DOHH2 (cell line): ENCODE measurements around the gene BLOC1S4.

Source experiments
- H3F3A ChIP-seq: fragments of 200-600 bp; sonication (generic), shearing (Covaris generic); 2 replicates; pipeline ENCODE4 v1.6.0; 2016; ENCODE audit warnings: antibody characterized with exemption, mild to moderate bottlenecking; ENCODE audit not compliant: control insufficient read depth, insufficient read depth
- H3K27ac ChIP-seq: fragments of 200-600 bp; sonication (generic); 2 replicates; pipeline ENCODE4 v1.5.1; 2014; ENCODE audit warnings: low read depth, mild to moderate bottlenecking, low read length, moderate library complexity
- H3K27me3 ChIP-seq: fragments of 200-600 bp; sonication (generic); 2 replicates; pipeline ENCODE4 v1.6.1; 2014; ENCODE audit warnings: mild to moderate bottlenecking, low read length, mixed read lengths; ENCODE audit not compliant: control insufficient read depth
- H3K36me3 ChIP-seq: fragments of 200-600 bp; sonication (generic); 2 replicates; pipeline ENCODE4 v1.6.1; 2014; ENCODE audit warnings: mild to moderate bottlenecking, low read length, moderate library complexity, mixed read lengths; ENCODE audit not compliant: control insufficient read depth
- H3K4me1 ChIP-seq: fragments of 200-600 bp; sonication (generic); 2 replicates; pipeline ENCODE4 v1.6.1; 2014; ENCODE audit warnings: mild to moderate bottlenecking, low read length, mixed read lengths; ENCODE audit not compliant: control insufficient read depth
- H3K4me2 ChIP-seq: fragments of 200-600 bp; sonication (generic); 2 replicates; pipeline ENCODE4 v1.6.0; 2014; ENCODE audit warnings: mild to moderate bottlenecking, low read length, moderate library complexity
- H3K4me3 ChIP-seq: fragments of 200-600 bp; sonication (generic); 2 replicates; pipeline ENCODE4 v1.5.1; 2014; ENCODE audit warnings: mild to moderate bottlenecking, low read length, mixed read lengths
- H3K79me2 ChIP-seq: fragments of 200-600 bp; sonication (generic); 2 replicates; pipeline ENCODE4 v1.6.1; 2014; ENCODE audit warnings: mild to moderate bottlenecking, low read length, mixed read lengths; ENCODE audit not compliant: control insufficient read depth
- H3K9me2 ChIP-seq: fragments of 200-600 bp; sonication (generic); replicated peaks from 2 replicates; pipeline ENCODE4 v1.6.1; 2014; ENCODE audit warnings: mild to moderate bottlenecking, low read length, mixed read lengths; ENCODE audit not compliant: control insufficient read depth
- H3K9me3 ChIP-seq: fragments of 200-600 bp; sonication (generic); 2 replicates; pipeline ENCODE4 v1.6.1; 2014; ENCODE audit warnings: antibody characterized with exemption, low read length, mixed read lengths; ENCODE audit not compliant: control insufficient read depth, insufficient read depth
- H4K20me1 ChIP-seq: fragments of 200-600 bp; sonication (generic); 2 replicates; pipeline ENCODE4 v1.6.0; 2014; ENCODE audit warnings: low read depth, mild to moderate bottlenecking, antibody characterized with exemption, low read length, moderate library complexity; ENCODE audit not compliant: control insufficient read depth, insufficient read depth
- EZH2phosphoT487 ChIP-seq: fragments of 200-600 bp; sonication (generic); IDR thresholded peaks from 2 replicates; pipeline ENCODE4 v1.6.1; 2017; ENCODE audit warnings: borderline replicate concordance, mild to moderate bottlenecking, antibody characterized with exemption, low read length, moderate library complexity, mixed read lengths
- TF ChIP-seq, protein P1 (sequence below): fragments of 200-600 bp; sonication (generic); IDR thresholded peaks from one replicate; pipeline ENCODE4 v1.5.1; 2014; ENCODE audit warnings: antibody characterized with exemption, mild to moderate bottlenecking, low read depth, low read length; ENCODE audit not compliant: poor library complexity, severe bottlenecking

The BLOC1S4 gene

GRCh38 chr4:6731318-6731675 lies 15.3 kb downstream of the BLOC1S4 start:
- H3K27me3 ChIP-seq, result no peaks in the 10 kb centered on the region
- H3K79me2 ChIP-seq, result no peaks in the 10 kb centered on the region
- no peaks in the 10 kb centered on the region for H3F3A ChIP-seq
- H3K4me3 ChIP-seq, result no peak overlapping the region
- H3K4me2 ChIP-seq, result no peak overlapping the region
- H3K27ac ChIP-seq, result no peak overlapping the region
- H3K4me1 ChIP-seq, result no peaks in the 10 kb centered on the region
- no peaks in the 10 kb centered on the region for H3K36me3 ChIP-seq
- TF ChIP-seq, protein P1, sequence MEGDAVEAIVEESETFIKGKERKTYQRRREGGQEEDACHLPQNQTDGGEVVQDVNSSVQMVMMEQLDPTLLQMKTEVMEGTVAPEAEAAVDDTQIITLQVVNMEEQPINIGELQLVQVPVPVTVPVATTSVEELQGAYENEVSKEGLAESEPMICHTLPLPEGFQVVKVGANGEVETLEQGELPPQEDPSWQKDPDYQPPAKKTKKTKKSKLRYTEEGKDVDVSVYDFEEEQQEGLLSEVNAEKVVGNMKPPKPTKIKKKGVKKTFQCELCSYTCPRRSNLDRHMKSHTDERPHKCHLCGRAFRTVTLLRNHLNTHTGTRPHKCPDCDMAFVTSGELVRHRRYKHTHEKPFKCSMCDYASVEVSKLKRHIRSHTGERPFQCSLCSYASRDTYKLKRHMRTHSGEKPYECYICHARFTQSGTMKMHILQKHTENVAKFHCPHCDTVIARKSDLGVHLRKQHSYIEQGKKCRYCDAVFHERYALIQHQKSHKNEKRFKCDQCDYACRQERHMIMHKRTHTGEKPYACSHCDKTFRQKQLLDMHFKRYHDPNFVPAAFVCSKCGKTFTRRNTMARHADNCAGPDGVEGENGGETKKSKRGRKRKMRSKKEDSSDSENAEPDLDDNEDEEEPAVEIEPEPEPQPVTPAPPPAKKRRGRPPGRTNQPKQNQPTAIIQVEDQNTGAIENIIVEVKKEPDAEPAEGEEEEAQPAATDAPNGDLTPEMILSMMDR, result no peak
- TF ChIP-seq EZH2phosphoT487, result no peak
- H3K9me3 ChIP-seq, result no peaks in the 10 kb centered on the region
- H3K9me2 ChIP-seq, result no peaks in the 10 kb centered on the region
- H4K20me1 ChIP-seq, result no peaks in the 10 kb centered on the region

DNA sequence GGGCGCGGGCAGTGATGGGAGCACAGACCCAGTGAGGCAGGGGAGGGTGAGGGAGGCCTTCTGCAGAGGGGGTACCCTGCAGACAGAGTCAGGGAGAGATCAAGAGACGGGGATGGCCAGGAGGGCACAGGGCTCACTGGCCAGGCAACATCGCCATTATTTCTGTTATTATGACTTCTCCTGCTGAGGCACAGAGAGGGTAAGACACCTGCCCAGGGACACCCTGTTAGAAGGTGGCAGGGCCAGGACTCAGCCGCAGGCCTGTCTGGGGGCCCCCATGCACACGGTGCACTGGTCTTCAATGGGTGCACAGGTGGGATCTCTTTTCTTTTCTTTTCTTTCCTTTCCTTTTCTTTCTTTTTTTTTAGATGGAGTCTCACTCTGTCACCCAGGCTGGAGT lies 15.8 kb downstream of the BLOC1S4 start:
- H3K79me2 ChIP-seq, result no peaks in the 10 kb centered on the region
- no peaks in the 10 kb centered on the region for H3K9me3 ChIP-seq
- H3K4me1 ChIP-seq, result no peaks in the 10 kb centered on the region
- no peaks in the 10 kb centered on the region for H3K9me2 ChIP-seq
- no peak overlapping the region for H3K27ac ChIP-seq
- no peaks in the 10 kb centered on the region for H4K20me1 ChIP-seq
- no peaks in the 10 kb centered on the region for H3F3A ChIP-seq
- TF ChIP-seq EZH2phosphoT487, result no peak
- TF ChIP-seq, protein P1, result no peak
- no peaks in the 10 kb centered on the region for H3K36me3 ChIP-seq
- H3K4me2 ChIP-seq, result no peak overlapping the region
- H3K4me3 ChIP-seq, result no peak overlapping the region
- H3K27me3 ChIP-seq, result no peaks in the 10 kb centered on the region

GRCh38 chr4:6732441-6733357 lies 16.7 kb downstream of the BLOC1S4 start:
- Histone ChIP-seq H3K4me3 (no peak overlapping the region), H3K9me2 (no peaks in the 10 kb centered on the region), H3K9me3 (no peaks in the 10 kb centered on the region), H3F3A (no peaks in the 10 kb centered on the region), H3K27ac (no peak overlapping the region), H3K36me3 (no peaks in the 10 kb centered on the region), H4K20me1 (no peaks in the 10 kb centered on the region), H3K4me2 (no peak overlapping the region), H3K27me3 (no peaks in the 10 kb centered on the region), H3K4me1 (no peaks in the 10 kb centered on the region), H3K79me2 (no peaks in the 10 kb centered on the region)
- TF ChIP-seq, protein P1, result no peak
- TF ChIP-seq EZH2phosphoT487, result no peak
